HepG2 (cell line): ENCODE data around the gene POU3F3. TPM values are rescaled to one million over a fixed set of nuclear protein-coding genes. Genes with fewer than 3 reads are reported as not detected.

Experiments used
- ATAC-seq: fragments of 200-7000 bp; cut with Tn5 transposase; 3 replicates; pipeline ENCODE4 v1.9.1; 2020; ENCODE audit warnings: mild to moderate bottlenecking, moderate library complexity
- BruUV-seq: library from RNA; stranded (reverse); fragments of 400-500 nt; replicated peaks from 2 replicates; lab custom pipeline; 2021; lab: Mats Ljungman, UMichigan
- CTCF ChIA-PET: fragments of 300-600 bp; formaldehyde crosslinking; extraction: SDS; loops from one replicate; lab custom pipeline; 2021; ENCODE audit warnings: low total read pairs, inconsistent platforms, low intra/inter-chr PET ratio; lab: Yijun Ruan, JAX
- POLR2A ChIA-PET: fragments of 350-600 bp; sonication (Branson Sonifier 250); formaldehyde crosslinking; loops from one replicate; lab custom pipeline; 2020; ENCODE audit warnings: antibody characterized with exemption, inconsistent platforms; lab: Yijun Ruan, JAX
- DNase-seq: peaks from one replicate; pipeline ENCODE4 v3.0.0-alpha.2; 2015; ENCODE audit warnings: low spot score
- FAIRE-seq: peaks from 3 replicates; lab custom pipeline; 2011; peaks lifted over from hg19 to GRCh38; lab: Jason Lieb, UNC
- H2AFZ ChIP-seq: one replicate; pipeline ENCODE4 v1.6.1; 2011; ENCODE audit warnings: low read length, inconsistent platforms
- H3K27ac ChIP-seq: fragments of 300-600 bp; 3 replicates; pipeline ENCODE4 v1.8.0; 2011; ENCODE audit warnings: mixed run types, mild to moderate bottlenecking, mixed read lengths, low read length, inconsistent platforms; ENCODE audit not compliant: insufficient read depth; ENCODE audit errors: extremely low read length
- H3K27me3 ChIP-seq, 2 experiments: fragments of 200-600 bp in 1 of 2; 2 replicates in 1 of 2; 3 replicates in 1 of 2; pipeline versions ENCODE4 v1.6.0 to v1.8.0; 2011; ENCODE audit warnings: low read length in 2 of 2, mild to moderate bottlenecking in 2 of 2, moderate library complexity in 2 of 2, inconsistent platforms in 1 of 2; ENCODE audit not compliant: insufficient read depth in 2 of 2, control insufficient read depth in 1 of 2
- H3K36me3 ChIP-seq, 2 experiments: fragments of 200-600 bp in 1 of 2; replicated peaks in 1 of 2; 2 replicates in 1 of 2; 3 replicates in 1 of 2; pipeline versions ENCODE4 v1.5.1 to v1.8.0; 2011; ENCODE audit warnings: low read length in 2 of 2, inconsistent platforms in 1 of 2; ENCODE audit not compliant: insufficient read depth in 2 of 2, control insufficient read depth in 1 of 2
- H3K4me1 ChIP-seq: 2 replicates; pipeline ENCODE4 v1.5.1; 2012; ENCODE audit warnings: low read length, inconsistent platforms; ENCODE audit not compliant: insufficient read depth
- H3K4me2 ChIP-seq: 2 replicates; pipeline ENCODE4 v1.6.0; 2011; ENCODE audit warnings: low read depth, low read length, inconsistent platforms
- H3K4me3 ChIP-seq, 3 experiments: fragments of 200-600 bp in 1 of 3; sonication (generic), shearing (Covaris generic) in 1 of 3; replicated peaks in 1 of 3; 2 replicates each; pipeline ENCODE4 v1.5.1; 2011 to 2016; ENCODE audit warnings: low read length in 3 of 3, inconsistent platforms in 2 of 3, low read depth in 2 of 3, mild to moderate bottlenecking in 2 of 3, control low read depth in 1 of 3, mixed read lengths in 1 of 3; ENCODE audit not compliant: insufficient read depth in 1 of 3
- H3K79me2 ChIP-seq: one replicate; pipeline ENCODE4 v1.6.1; 2011; ENCODE audit warnings: low read length, inconsistent platforms; ENCODE audit not compliant: insufficient read depth
- H3K9ac ChIP-seq: 2 replicates; pipeline ENCODE4 v1.6.0; 2011; ENCODE audit warnings: mild to moderate bottlenecking, low read depth, low read length, inconsistent platforms; ENCODE audit not compliant: insufficient read depth
- H3K9me3 ChIP-seq: 2 replicates; pipeline ENCODE4 v1.5.1; 2012; ENCODE audit warnings: mild to moderate bottlenecking, low read length
- H4K20me1 ChIP-seq: 2 replicates; pipeline ENCODE4 v1.6.0; 2011; ENCODE audit warnings: inconsistent platforms, mild to moderate bottlenecking, low read length, moderate library complexity; ENCODE audit not compliant: insufficient read depth
- FOXO4 ChIP-seq: sonication (generic); formaldehyde crosslinking; conservative IDR thresholded peaks from 2 replicates; pipeline ENCODE4 v1.8.1; 2023; ENCODE audit warnings: missing genetic modification reagents
- KDM5B ChIP-seq: sonication (generic); formaldehyde crosslinking; IDR thresholded peaks from 2 replicates; pipeline ENCODE4 v1.4.0; 2020; ENCODE audit warnings: missing genetic modification reagents, mild to moderate bottlenecking, borderline replicate concordance
- MAZ ChIP-seq, 2 experiments: sonication (generic) in 1 of 2; formaldehyde crosslinking in 1 of 2; IDR thresholded peaks; 2 replicates each; pipeline versions ENCODE4 v1.5.0 to v1.6.1; 2012 to 2020; ENCODE audit warnings: low read depth in 2 of 2, mild to moderate bottlenecking in 2 of 2, borderline replicate concordance in 1 of 2, improper control_type of control experiment in 1 of 2, low read length in 1 of 2, missing genetic modification reagents in 1 of 2, moderate library complexity in 1 of 2
- NCOA2 ChIP-seq: sonication (generic); formaldehyde crosslinking; IDR thresholded peaks from 2 replicates; pipeline ENCODE4 v1.8.0; 2022; ENCODE audit warnings: inconsistent platforms
- NFIC ChIP-seq: IDR thresholded peaks from 2 replicates; pipeline ENCODE4 v1.6.1; 2012; ENCODE audit warnings: mild to moderate bottlenecking, low read length, inconsistent platforms
- SKIL ChIP-seq: sonication (generic); formaldehyde crosslinking; IDR thresholded peaks from 2 replicates; pipeline ENCODE4 v1.8.0; 2022; ENCODE audit warnings: missing genetic modification reagents, mild to moderate bottlenecking, moderate library complexity, borderline replicate concordance
- STAG1 ChIP-seq: sonication (generic); formaldehyde crosslinking; IDR thresholded peaks from 2 replicates; pipeline ENCODE4 v1.4.0; 2020; ENCODE audit warnings: missing genetic modification reagents
- TBP ChIP-seq: sonication (generic); formaldehyde crosslinking; IDR thresholded peaks from 2 replicates; pipeline ENCODE4 v1.5.0; 2020; ENCODE audit warnings: missing genetic modification reagents
- ZNF232 ChIP-seq: sonication (generic); formaldehyde crosslinking; IDR thresholded peaks from 2 replicates; pipeline ENCODE4 v1.4.0; 2020; ENCODE audit warnings: missing genetic modification reagents, borderline replicate concordance
- ZNF674 ChIP-seq: sonication (generic); formaldehyde crosslinking; IDR thresholded peaks from 2 replicates; pipeline ENCODE4 v1.5.0; 2020; ENCODE audit warnings: low read depth, mild to moderate bottlenecking, missing genetic modification reagents
- WGBS: methylation state at CpG from one replicate; pipeline ENCODE4 v1.1.6; 2017; ENCODE audit warnings: low lambda C conversion rate; 5-methylcytosine and 5-hydroxymethylcytosine counted together
- in situ Hi-C: cut with HindIII; loops from 2 replicates; pipeline ENCODE4 v1.10.0; 2017; ENCODE audit warnings: low pct_unique_long_range_greater_than_20kb; ENCODE audit not compliant: extremely low pct_ligation_motif_present
- intact Hi-C: fragments of 100-400 bp; cut with micrococcal nuclease; formaldehyde crosslinking; loops from one replicate; pipeline ENCODE4 v1.10.0; 2022; ENCODE audit not compliant: unreplicated experiment
- polyA plus RNA-seq, 8 experiments: library from polyadenylated mRNA; depleted of rRNA in 3 of 8; stranded (reverse) in 7 of 8; unstranded in 1 of 8; fragments of >200 nt; fragmentation: Illumina TruSeq in 4 of 8; extraction: Trizol in 4 of 8; gene quantifications; 2 replicates each; pipeline versions ENCODE4 v1.2.1 to v1.2.3, GENCODE V29; 2011 to 2016; ENCODE audit warnings: low read depth in 4 of 8, missing spikeins in 1 of 8, mixed read lengths in 1 of 8; ENCODE audit not compliant: insufficient read depth in 1 of 8
- total RNA-seq, 5 experiments: library from RNA; depleted of rRNA; stranded (reverse); fragments of >200 nt; fragmentation: Illumina TruSeq; extraction: Trizol; gene quantifications; 2 replicates each; pipeline ENCODE4 v1.2.3, GENCODE V29; 2016; ENCODE audit warnings: low read depth in 1 of 5

POU3F3 gene
- total and polyA plus RNA-seq, 2 of the 13 experiments (the other 11 are each of a cell fraction or from before 2014, with no cell fraction given) = not detected

- Histone ChIP-seq H3K27me3 (peaks cover 4 to 59% of the 10 kb centered on the region in 2 experiments; a peak in 4 of 5 replicates), H3K4me3 (no peak overlapping the region), H4K20me1 (no peaks in the 10 kb centered on the region), H3K9ac (no peak overlapping the region), H3K4me2 (no peak overlapping the region), H3K9me3 (no peaks in the 10 kb centered on the region), H3K4me1 (no peaks in the 10 kb centered on the region), H3K27ac (no peak overlapping the region), H2AFZ (no peak overlapping the region), H3K36me3 (no peaks in the 10 kb centered on the region), H3K79me2 (no peaks in the 10 kb centered on the region)
- CTCF ChIA-PET = no interaction called here
- TF ChIP-seq ZNF674 (CRISPR knock-in tag) (no peak), SKIL (no peak), ZNF232 (CRISPR knock-in tag) (no peak), STAG1 (CRISPR knock-in tag) (no peak), NFIC (no peak), TBP (CRISPR knock-in tag) (no peak)
- intact Hi-C loops = no loop called here
- BruUV-seq = no TSS peak
- POLR2A ChIA-PET = no interaction called here
- no peak for ATAC-seq
- no peak for DNase-seq
- FAIRE-seq = no peak
- in situ Hi-C loops = no loop called here
- 27% methylated on average over 10 of the region's 10 CpGs for WGBS
Observed at GRCh38 chr2:104890685-104891069, 36.8 kb downstream of the POU3F3 start.

DNA sequence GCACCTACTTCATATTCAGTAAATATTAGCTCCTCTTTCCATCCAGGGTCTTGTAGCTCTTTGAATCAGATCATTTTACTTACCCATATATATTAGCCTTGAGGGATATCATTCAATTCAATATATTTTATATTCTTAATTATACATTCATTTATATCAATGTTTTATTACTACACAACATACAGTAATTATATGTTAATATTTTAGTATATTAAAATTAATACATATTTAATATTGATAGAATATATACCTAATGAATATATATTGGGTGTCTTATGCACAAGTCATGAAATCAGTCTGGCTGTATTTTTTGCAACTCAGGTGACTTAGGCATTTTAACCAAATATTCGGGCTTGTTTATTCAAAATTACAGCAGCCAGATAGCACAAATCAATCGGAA lies 37.2 kb downstream of the POU3F3 start:
- no peak overlapping the region for H2AFZ ChIP-seq
- H3K36me3 ChIP-seq = no peaks in the 10 kb centered on the region
- ATAC-seq (no peak), DNase-seq (no peak)
- in situ Hi-C loops = no loop called here
- no peaks in the 10 kb centered on the region for H4K20me1 ChIP-seq
- H3K9ac ChIP-seq = no peak overlapping the region
- no peaks in the 10 kb centered on the region for H3K9me3 ChIP-seq
- POLR2A ChIA-PET = no interaction called here
- H3K27me3 ChIP-seq = peaks cover 4 to 64% of the 10 kb centered on the region in 2 experiments; a peak in 4 of 5 replicates
- H3K4me3 ChIP-seq = no peak overlapping the region
- no peak for TF ChIP-seq KDM5B (CRISPR knock-in tag)
- TF ChIP-seq NCOA2 (CRISPR knock-in tag) = no peak
- TF ChIP-seq FOXO4 (CRISPR knock-in tag) = no peak
- no peak for TF ChIP-seq MAZ (IDR thresholded peaks at IDR 0.05; ENCODE audit: borderline replicate concordance, low read depth, low read length)
- TF ChIP-seq MAZ (CRISPR knock-in tag; IDR thresholded peaks at IDR 0.05; ENCODE audit: low read depth) = no peak
- TF ChIP-seq, all 625 proteins: peak for 0
- CTCF ChIA-PET = no interaction called here
- Histone ChIP-seq H3K4me1 (no peaks in the 10 kb centered on the region), H3K27ac (no peak overlapping the region), H3K79me2 (no peaks in the 10 kb centered on the region), H3K4me2 (no peak overlapping the region)
- no peak for FAIRE-seq
- intact Hi-C loops = no loop called here
- WGBS = 3% methylated on average over 2 of the region's 2 CpGs
- BruUV-seq = no TSS peak
